K562 (cell line): ENCODE measurements around the gene EZH1. TPM values are rescaled to one million over a fixed set of nuclear protein-coding genes. Genes with fewer than 3 reads are reported as not detected.

Experiments
- ATAC-seq: fragments of 200-7000 bp; cut with Tn5 transposase; 3 replicates; pipeline ENCODE4 v1.9.1; 2020; ENCODE audit warnings: moderate library complexity
- BruUV-seq: library from RNA; stranded (reverse); fragments of 400-500 nt; replicated peaks from 2 replicates; lab custom pipeline; 2021; lab: Mats Ljungman, UMichigan
- CTCF ChIA-PET: fragments of 300-600 bp; formaldehyde crosslinking; extraction: SDS; loops from one replicate; lab custom pipeline; 2021; ENCODE audit warnings: low intra/inter-chr PET ratio; lab: Yijun Ruan, JAX
- POLR2A ChIA-PET: fragments of 300-600, 350-650 bp; sonication (Branson Sonifier 250); formaldehyde crosslinking; extraction: SDS; loops from one replicate; lab custom pipeline; 2021; ENCODE audit warnings: antibody characterized with exemption, inconsistent platforms; lab: Yijun Ruan, JAX
- DNase-seq, 4 experiments: peaks; one replicate each; pipeline versions ENCODE4 v3.0.0 to v3.0.0-alpha.2; 2011 to 2018; ENCODE audit warnings: low spot score in 3 of 4, mixed read lengths in 3 of 4; ENCODE audit errors: extremely low read depth in 1 of 4
- FAIRE-seq: peaks from 2 replicates; lab custom pipeline; 2011; peaks lifted over from hg19 to GRCh38; lab: Jason Lieb, UNC
- H2AFZ ChIP-seq: 2 replicates; pipeline ENCODE4 v1.6.0; 2011; ENCODE audit warnings: low read depth, low read length, control low read depth, inconsistent platforms
- H3K27ac ChIP-seq: fragments of 200-600 bp; 3 replicates; pipeline ENCODE4 v1.8.0; 2011; ENCODE audit warnings: low read depth, mild to moderate bottlenecking, control low read depth, inconsistent platforms, low read length, moderate library complexity, mixed read lengths; ENCODE audit errors: extremely low read depth
- H3K27me3 ChIP-seq, 2 experiments: fragments of 300-600 bp in 1 of 2; 2 replicates in 1 of 2; 3 replicates in 1 of 2; pipeline versions ENCODE4 v1.6.0 to v1.8.0; 2011; ENCODE audit warnings: inconsistent platforms in 2 of 2, low read length in 2 of 2, mild to moderate bottlenecking in 1 of 2, mixed read lengths in 1 of 2, moderate library complexity in 1 of 2; ENCODE audit not compliant: control insufficient read depth in 2 of 2, insufficient read depth in 2 of 2
- H3K36me3 ChIP-seq: fragments of 300-600 bp; 3 replicates; pipeline ENCODE4 v1.8.0; 2011; ENCODE audit warnings: mild to moderate bottlenecking, low read length, inconsistent platforms; ENCODE audit not compliant: control insufficient read depth, insufficient read depth
- H3K4me1 ChIP-seq, 2 experiments: fragments of 200-600 bp in 1 of 2; replicated peaks in 1 of 2; 2 replicates in 1 of 2; 3 replicates in 1 of 2; pipeline versions ENCODE4 v1.5.1 to v1.8.0; 2011; ENCODE audit warnings: inconsistent platforms in 2 of 2, low read length in 2 of 2, mild to moderate bottlenecking in 1 of 2, mixed read lengths in 1 of 2, moderate library complexity in 1 of 2; ENCODE audit not compliant: control insufficient read depth in 2 of 2, insufficient read depth in 2 of 2
- H3K4me2 ChIP-seq: 2 replicates; pipeline ENCODE4 v1.6.1; 2011; ENCODE audit warnings: low read length, control low read depth, inconsistent platforms, mixed read lengths; ENCODE audit not compliant: insufficient read depth
- H3K4me3 ChIP-seq: fragments of 200-600 bp; sonication (generic), shearing (Covaris generic); 2 replicates; pipeline ENCODE4 v1.5.1; 2016; ENCODE audit warnings: control low read depth, inconsistent platforms
- H3K79me2 ChIP-seq: fragments of 200-600 bp; 3 replicates; pipeline ENCODE4 v1.8.0; 2011; ENCODE audit warnings: low read length, inconsistent platforms; ENCODE audit not compliant: control insufficient read depth, insufficient read depth
- H3K9ac ChIP-seq, 2 experiments: 2 replicates each; pipeline versions ENCODE4 v1.6.0 to v1.6.1; 2011; ENCODE audit warnings: low read depth in 2 of 2, low read length in 2 of 2, control low read depth in 1 of 2, inconsistent platforms in 1 of 2, mild to moderate bottlenecking in 1 of 2, mixed read lengths in 1 of 2; ENCODE audit not compliant: insufficient read depth in 1 of 2
- H3K9me1 ChIP-seq: one replicate; pipeline ENCODE4 v1.6.0; 2011; ENCODE audit warnings: inconsistent platforms, mild to moderate bottlenecking, low read length, moderate library complexity; ENCODE audit not compliant: control insufficient read depth, insufficient read depth
- H3K9me3 ChIP-seq: replicated peaks from 2 replicates; pipeline ENCODE4 v1.5.1; 2011; ENCODE audit warnings: low read depth, low read length, inconsistent platforms; ENCODE audit not compliant: control insufficient read depth, insufficient read depth
- H4K20me1 ChIP-seq: replicated peaks from 2 replicates; pipeline ENCODE4 v1.6.1; 2011; ENCODE audit warnings: low read length, inconsistent platforms, mixed read lengths; ENCODE audit not compliant: control insufficient read depth, insufficient read depth
- CEBPB ChIP-seq: fragments of 450-650 bp; IDR thresholded peaks from 2 replicates; pipeline ENCODE4 v1.6.1; 2016; ENCODE audit warnings: missing genetic modification characterization, missing compliant biosample characterization
- CEBPG ChIP-seq, 3 experiments: fragments of 200-800 bp in 1 of 3; sonication (Bioruptor generic) in 1 of 3; sonication (generic) in 1 of 3; formaldehyde crosslinking in 1 of 3; IDR thresholded peaks in 2 of 3; conservative IDR thresholded peaks in 1 of 3; 2 replicates each; pipeline versions ENCODE4 v1.6.1 to v1.8.0; 2016 to 2022; ENCODE audit warnings: missing compliant biosample characterization in 2 of 3, missing genetic modification characterization in 2 of 3, mild to moderate bottlenecking in 1 of 3, missing genetic modification reagents in 1 of 3
- MITF ChIP-seq: IDR thresholded peaks from 2 replicates; pipeline ENCODE4 v1.6.1; 2014; ENCODE audit warnings: antibody characterized with exemption
- RBM25 ChIP-seq: fragments of 200-400 bp; formaldehyde crosslinking; IDR thresholded peaks from 2 replicates; pipeline ENCODE4 v1.6.1; 2018; ENCODE audit warnings: low read length, low read depth, moderate library complexity; ENCODE audit not compliant: severe bottlenecking
- ZNF121 ChIP-seq: sonication (generic); formaldehyde crosslinking; conservative IDR thresholded peaks from 2 replicates; pipeline ENCODE4 v1.8.0; 2022; ENCODE audit warnings: missing genetic modification reagents
- WGBS: fragments of 100-300 bp; shearing (Covaris generic); methylation state at CpG from one replicate; pipeline ENCODE4 v1.1.6; 2016; ENCODE audit warnings: low coverage, mixed read lengths; ENCODE audit not compliant: insufficient coverage; ENCODE audit errors: missing lambda C conversion rate; 5-methylcytosine and 5-hydroxymethylcytosine counted together
- in situ Hi-C: fragments of 300-500 bp; cut with MboI; formaldehyde crosslinking; loops from 4 replicates; pipeline ENCODE4 v1.15.0; 2018; ENCODE audit warnings: inconsistent platforms, mixed read lengths
- intact Hi-C: fragments of 100-400 bp; cut with micrococcal nuclease; formaldehyde crosslinking; loops from 2 replicates; pipeline ENCODE4 v1.14.2; 2022
- polyA plus RNA-seq, 8 experiments: library from polyadenylated mRNA; depleted of rRNA in 4 of 8; stranded (reverse) in 5 of 8; unstranded in 3 of 8; fragments of >200 nt; fragmentation: Nextera tagmentation in 2 of 8; fragmentation: Illumina TruSeq in 1 of 8; extraction: Ambion mirVana in 2 of 8; extraction: Trizol in 1 of 8; gene quantifications; 2 replicates each; pipeline versions ENCODE4 v1.2.1 to v1.2.3, GENCODE V29; 2011 to 2014; ENCODE audit warnings: inconsistent platforms in 1 of 8, missing spikeins in 1 of 8
- total RNA-seq, 7 experiments: library from RNA; depleted of rRNA in 6 of 7; stranded (reverse); fragments of >200 nt in 6 of 7; fragmentation: Illumina TruSeq in 2 of 7; extraction: Trizol in 2 of 7; gene quantifications; 2 replicates each; pipeline versions ENCODE4 v1.2.1 to v1.2.3, GENCODE V29; 2011 to 2021; ENCODE audit warnings: low replicate concordance in 1 of 7

EZH1 gene
- total and polyA plus RNA-seq, 9 of the 15 experiments (the other 6 are each of a cell fraction or from before 2014, with no cell fraction given): 8.6 to 40.8 (median 22.9) TPM

- Histone ChIP-seq H3K9me3 (no peaks in the 10 kb centered on the region), H3K36me3 (peaks cover 53% of the 10 kb centered on the region), H3K79me2 (no peaks in the 10 kb centered on the region), H3K4me3 (no peak overlapping the region), H3K27ac (no peak overlapping the region), H3K4me1 (no peaks in the 10 kb centered on the region), H2AFZ (no peak overlapping the region), H4K20me1 (no peaks in the 10 kb centered on the region), H3K9ac (no peak overlapping the region), H3K9me1 (no peaks in the 10 kb centered on the region), H3K4me2 (no peak overlapping the region), H3K27me3 (no peaks in the 10 kb centered on the region)
- no peak for DNase-seq
- in situ Hi-C loops: loop anchor here (10.0 kb wide), 1 partner anchor 210 kb away; no protein-coding TSS in a partner anchor
- FAIRE-seq: no peak
- WGBS: 87% methylated on average over 5 of the region's 6 CpGs
- intact Hi-C loops: no loop called here
- BruUV-seq: no TSS peak
- TF ChIP-seq MITF (no peak), CEBPB (peak; percentile 82), RBM25 (peak; percentile 17), ZNF121 (CRISPR knock-in tag) (peak; percentile 86), CEBPG (CRISPR knock-in tag; IDR thresholded peaks at IDR 0.05) (peak; percentile 24; the same call in 1 of the 2 replicates), CEBPG (tag; conservative IDR thresholded peaks at IDR 0.05 in 1 of 2, IDR thresholded peaks at IDR 0.05 in 1 of 2) (0 out of 4 replicates have a peak, but pooled peaks of 1 of the 2 experiments have one; percentile 20)
- POLR2A ChIA-PET: interaction anchor here (0.9 to 1.3 kb wide), 2 partner anchors 17 to 38 kb away, joined by 3 to 4 read pairs; no protein-coding TSS in a partner anchor
- no peak for ATAC-seq
- CTCF ChIA-PET: interaction anchor here (0.7 kb wide), 1 partner anchor 102 kb away, joined by 3 read pairs; no protein-coding TSS in a partner anchor
Measured at GRCh38 chr17:42725143-42725542, 19.7 kb downstream of the EZH1 start.
